GM21737 (cell line): ENCODE results near the gene EFCAB7.

Experiments
- ATAC-seq: cut with Tn5 transposase; IDR thresholded peaks from one replicate; pipeline ENCODE4 v1.9.1; 2021; ENCODE audit warnings: mild to moderate bottlenecking, moderate library complexity; ENCODE audit not compliant: unreplicated experiment

EFCAB7 gene

GRCh38 chr1:63601061-63601460, 77.7 kb downstream of the EFCAB7 start:
- ATAC-seq: no peak

DNA sequence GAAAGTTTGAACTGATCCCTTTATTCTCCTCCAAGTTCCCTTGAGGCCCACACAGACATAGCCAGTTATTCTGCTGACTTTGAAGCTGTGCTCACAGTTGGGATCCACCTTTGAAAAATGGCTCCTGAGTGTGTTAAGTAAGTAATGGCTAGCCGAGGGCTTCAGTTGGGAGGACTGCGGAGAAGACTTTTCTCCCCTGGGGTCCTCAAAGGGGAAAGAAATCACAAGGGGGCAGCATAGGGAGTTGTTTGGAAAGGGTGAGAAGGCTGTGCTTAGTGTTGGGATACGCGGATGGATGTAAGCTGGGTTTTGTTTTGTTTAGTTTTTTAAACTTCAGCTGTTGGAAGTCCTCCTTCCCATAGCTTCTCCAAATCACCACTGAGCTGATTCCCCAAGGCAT, 78.1 kb downstream of the EFCAB7 start:
- no peak for ATAC-seq

DNA sequence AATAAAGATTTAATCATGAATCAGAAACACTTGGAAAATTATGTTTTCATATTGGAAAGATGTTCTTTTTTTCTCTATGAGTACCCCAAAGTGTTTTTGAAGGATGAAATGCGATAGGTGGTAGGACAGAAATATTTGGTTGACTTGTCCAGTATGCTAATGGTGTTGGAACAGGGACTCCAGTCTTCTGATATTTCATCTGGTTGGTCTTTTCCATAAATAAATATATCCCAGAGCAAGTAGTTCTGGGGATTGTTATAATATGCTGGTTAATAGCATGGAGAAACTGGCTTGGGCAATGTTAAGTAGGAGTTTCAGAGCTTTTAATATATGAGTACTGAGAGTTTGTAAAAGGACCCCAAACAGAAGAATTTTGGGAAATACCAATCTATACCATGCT, 78.6 kb downstream of the EFCAB7 start:
- ATAC-seq: no peak

GRCh38 chr1:63602629-63603028, 79.3 kb downstream of the EFCAB7 start:
- ATAC-seq: no peak

DNA sequence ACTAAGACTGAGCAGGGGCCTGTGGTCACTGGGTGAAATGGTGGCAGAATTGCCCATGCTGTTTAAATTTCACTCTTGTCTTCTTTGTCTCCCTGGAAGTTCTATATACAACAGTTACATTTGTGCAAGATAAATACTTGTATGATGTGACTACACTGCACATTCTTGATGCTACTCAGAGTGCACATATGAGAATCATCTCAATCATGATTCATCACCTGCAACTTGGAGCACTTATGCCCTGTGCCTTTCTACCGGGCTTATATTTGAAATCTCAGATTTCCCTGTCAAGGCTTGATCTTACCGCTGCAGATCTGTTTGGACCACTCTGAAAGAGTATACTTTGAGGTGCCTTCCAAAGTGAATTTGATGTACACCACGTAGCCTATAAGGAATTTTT, 80.5 kb downstream of the EFCAB7 start:
- no peak for ATAC-seq

- no peak for ATAC-seq
Observed at GRCh38 chr1:63607322-63607721, 84.0 kb downstream of the EFCAB7 start.

- no peak for ATAC-seq
Observed at GRCh38 chr1:63611231-63611630, 87.9 kb downstream of the EFCAB7 start.

GRCh38 chr1:63612564-63612963, 89.2 kb downstream of the EFCAB7 start:
- no peak for ATAC-seq

DNA sequence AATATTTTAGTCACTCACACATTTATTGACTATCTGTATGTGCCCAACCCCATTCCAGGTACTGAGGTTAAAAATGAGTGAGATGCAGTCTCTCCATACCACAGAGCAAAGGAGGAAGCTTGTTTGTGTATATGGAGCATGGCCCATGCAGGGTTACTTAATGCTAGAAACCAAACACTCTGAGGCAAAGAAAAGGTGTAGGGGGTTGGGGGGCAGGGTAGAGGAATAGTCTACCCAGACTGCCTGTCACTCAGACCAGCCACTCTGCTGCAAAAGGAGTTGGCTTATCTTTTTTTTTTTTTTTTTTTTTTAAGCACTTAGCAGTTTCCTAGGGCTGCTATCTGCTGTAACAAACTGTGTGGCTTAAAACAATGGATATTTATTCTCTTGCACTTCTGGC, 89.6 kb downstream of the EFCAB7 start:
- ATAC-seq: no peak

DNA sequence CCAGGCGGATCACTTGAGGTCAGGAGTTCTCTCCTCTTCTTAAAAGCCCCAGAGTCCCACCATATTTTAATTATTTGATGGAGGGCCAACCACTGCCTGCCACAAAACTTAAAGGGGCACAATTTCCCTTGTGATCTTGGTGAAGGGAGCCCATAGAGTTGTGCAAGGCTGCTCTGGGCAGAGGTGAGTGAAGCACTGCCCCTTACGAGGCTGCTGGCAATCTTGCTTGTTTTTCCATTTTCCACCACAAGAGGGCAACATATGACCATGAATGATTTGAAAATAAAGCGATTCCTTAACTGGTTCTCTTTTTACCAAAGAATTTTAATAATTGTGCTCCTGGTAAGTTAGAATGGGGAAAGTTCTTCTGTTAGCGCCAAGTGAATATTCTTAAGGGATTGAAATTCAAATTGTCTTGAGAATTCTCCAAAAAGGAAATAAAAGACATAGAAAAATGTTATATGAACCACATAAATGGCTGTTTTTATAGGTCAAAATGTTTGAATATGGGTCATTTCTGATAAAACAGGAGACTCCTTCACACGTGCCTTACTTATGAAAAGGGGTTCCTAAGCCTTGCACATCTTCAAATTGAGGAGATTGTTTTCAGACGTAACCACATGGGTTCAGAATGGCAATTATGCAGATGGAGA, 92.6 kb downstream of the EFCAB7 start:
- ATAC-seq: no peak

- ATAC-seq: no peak
Observed at GRCh38 chr1:63617450-63617849, 94.1 kb downstream of the EFCAB7 start.

DNA sequence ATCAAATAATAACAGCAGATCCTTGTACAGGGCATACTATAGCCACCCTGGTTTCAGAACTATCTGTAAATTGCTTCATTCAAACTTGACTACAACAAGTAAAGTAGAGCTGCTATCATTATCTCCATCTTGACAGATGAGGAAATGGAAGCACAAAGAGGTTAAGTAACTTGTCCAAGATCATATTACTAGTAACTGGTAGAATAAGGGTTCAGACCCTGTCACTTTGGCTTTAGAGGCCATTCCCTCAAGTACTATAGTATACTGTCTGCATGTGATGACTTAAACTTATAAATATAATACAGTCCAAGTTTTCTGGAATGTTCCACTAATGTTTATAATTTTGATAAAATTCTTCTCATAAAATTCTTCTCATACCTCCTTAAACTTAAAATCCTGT, 94.7 kb downstream of the EFCAB7 start:
- no peak for ATAC-seq

- ATAC-seq: no peak
Observed at GRCh38 chr1:63619558-63619957, 96.2 kb downstream of the EFCAB7 start.

DNA sequence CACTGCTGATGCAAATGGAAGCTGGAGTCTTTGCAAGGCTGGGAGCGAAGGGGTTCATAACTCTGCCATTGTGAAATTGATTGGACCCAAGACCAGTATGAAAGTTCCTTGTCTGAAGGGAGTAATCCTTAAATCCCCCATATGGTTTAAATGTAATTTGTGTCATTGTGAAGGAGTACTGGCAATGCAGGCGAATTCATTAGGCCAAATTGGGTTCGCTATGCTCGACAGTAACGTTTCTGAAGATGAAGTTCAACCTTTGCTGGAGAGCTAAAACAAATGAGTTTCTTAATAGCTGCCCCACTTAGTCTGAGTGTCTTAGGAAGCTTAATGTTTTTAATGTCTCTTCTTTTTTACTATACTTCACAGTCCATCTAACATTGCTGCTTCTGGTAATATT, 97.3 kb downstream of the EFCAB7 start:
- no peak for ATAC-seq

DNA sequence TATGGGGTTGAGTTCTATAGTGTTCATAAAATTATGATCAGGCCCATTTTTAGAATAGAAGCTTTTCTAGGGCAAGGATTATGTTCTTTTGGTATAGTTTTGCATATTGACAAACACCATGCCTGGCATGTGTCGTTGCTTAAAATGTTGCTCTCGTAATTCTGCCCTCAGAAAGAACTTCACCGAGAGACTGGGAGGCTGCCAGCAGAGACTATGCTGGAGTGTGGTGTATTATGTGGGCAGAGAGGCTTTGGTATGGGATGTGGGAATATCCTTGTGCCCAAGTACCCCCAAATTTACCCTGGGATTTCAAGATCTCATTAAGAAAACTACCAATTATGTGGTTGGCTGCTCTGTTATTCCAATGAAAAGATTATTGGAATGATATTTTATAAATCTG, 97.8 kb downstream of the EFCAB7 start:
- ATAC-seq: no peak

GRCh38 chr1:63621698-63622097, 98.4 kb downstream of the EFCAB7 start:
- no peak for ATAC-seq
